ENCODE data around the gene SLIT3.

Gene SLIT3

GRCh38 chr5:168802337-168802736 is 498.6 kb downstream of the SLIT3 start:
- no peak overlapping the region for H3K4me3 ChIP-seq (ENCODE audit: low read depth, low read length)
- no peak for TF ChIP-seq CTCF (IDR thresholded peaks at IDR 0.05; ENCODE audit: low read depth, low read length, missing control alignments)
- peak; percentile 16 for DNase-seq (ENCODE audit: low read depth)

- no peak for DNase-seq (ENCODE audit: low read depth)
- no peak for TF ChIP-seq CTCF (IDR thresholded peaks at IDR 0.05; ENCODE audit: low read depth, low read length, missing control alignments)
- H3K4me3 ChIP-seq (ENCODE audit: low read depth, low read length) = no peak overlapping the region
Observed at GRCh38 chr5:168801567-168801966, 499.4 kb downstream of the SLIT3 start.

GRCh38 chr5:168800701-168801100 is 500.2 kb downstream of the SLIT3 start:
- no peak for TF ChIP-seq CTCF (IDR thresholded peaks at IDR 0.05; ENCODE audit: low read depth, low read length, missing control alignments)
- no peak for DNase-seq (ENCODE audit: low read depth)
- H3K4me3 ChIP-seq (ENCODE audit: low read depth, low read length) = no peak overlapping the region

GRCh38 chr5:168798065-168799023 is 502.6 kb downstream of the SLIT3 start:
- no peak for DNase-seq (ENCODE audit: low read depth)
- no peak overlapping the region for H3K4me3 ChIP-seq (ENCODE audit: low read depth, low read length)
- TF ChIP-seq CTCF (IDR thresholded peaks at IDR 0.05; ENCODE audit: low read depth, low read length, missing control alignments) = no peak

- no peak overlapping the region for H3K4me3 ChIP-seq (ENCODE audit: low read depth, low read length)
- TF ChIP-seq CTCF (IDR thresholded peaks at IDR 0.05; ENCODE audit: low read depth, low read length, missing control alignments) = no peak
- no peak for DNase-seq (ENCODE audit: low read depth)
Observed at GRCh38 chr5:168796593-168797580, 504.1 kb downstream of the SLIT3 start.

GRCh38 chr5:168796000-168796399 is 504.9 kb downstream of the SLIT3 start:
- TF ChIP-seq CTCF (IDR thresholded peaks at IDR 0.05; ENCODE audit: low read depth, low read length, missing control alignments) = no peak
- H3K4me3 ChIP-seq (ENCODE audit: low read depth, low read length) = no peak overlapping the region
- DNase-seq (ENCODE audit: low read depth) = no peak
